Heart left ventricle (tissue), 13 donors: ENCODE measurements around the gene MED4.

Experiments used
- CTCF ChIP-seq, 12 donors: fragments of 200-600 bp; sonication (generic) in 4 of 12; IDR thresholded peaks; one replicate each; pipeline versions ENCODE4 v1.5.0 to v1.8.0; 2018 to 2022; ENCODE audit warnings: antibody characterized with exemption in 12 of 12, mild to moderate bottlenecking in 5 of 12
- POLR2A ChIP-seq, 2 donors: fragments of 450-650 bp; IDR thresholded peaks; one replicate each; pipeline ENCODE4 v1.6.1; 2017; ENCODE audit warnings: antibody characterized with exemption in 2 of 2, mild to moderate bottlenecking in 2 of 2, moderate library complexity in 2 of 2
- donor health status: ischemic (EF 13 %, LVEDD 7.1; RV severe dilation, severe dysfunction).
- donor health status: DM: no; HTN: yes; CAD: no.
- donor health status: DM: no; HTN: no; CAD: no.
- donor health status: ischemic (EF 25% LVEDD 6.9; RV normal size, moderate dysfunction).
- donor health status: ischemic (EF 25% LVEDD 5.7; RV mildly dilated, moderate dysfunction).
- donor health status: ischemic (EF 35%, LVEDD 5.7; RV mildly dilated, moderate dysfunction).
- donor health status: nonischemic (EF 11% LVEDD 7.7; RV severe dilation, severe dysfunction).
- donor health status: DM: yes; HTN: yes; CAD: no.
- donor health status: PGD.
- donor health status: ischemic (EF 29% LVEDD 5.4; RV normal size, mild dysfunction).
- donor health status: nonischemic (EF 23%, LVEDD 6.1; RV moderate dilation, normal function).

- TF ChIP-seq CTCF (IDR thresholded peaks at IDR 0.05) (no peak), POLR2A (IDR thresholded peaks at IDR 0.05) (no peak)
Observed at GRCh38 chr13:48038761-48039160, 56.1 kb downstream of the MED4 start.
